Loucy (cell line): Measurements from ENCODE around the gene SHC1.

Experiments used
- EZH2phosphoT487 ChIP-seq: fragments of 200-600 bp; IDR thresholded peaks from 2 replicates; pipeline ENCODE4 v1.6.1; 2018; ENCODE audit warnings: antibody characterized with exemption, mild to moderate bottlenecking, moderate library complexity, borderline replicate concordance
- TF ChIP-seq, protein P1 (sequence below): fragments of 200-600 bp; sonication (generic); conservative IDR thresholded peaks from 2 replicates; pipeline ENCODE4 v1.5.1; 2014; ENCODE audit warnings: mild to moderate bottlenecking, antibody characterized with exemption, low read length

DNA sequence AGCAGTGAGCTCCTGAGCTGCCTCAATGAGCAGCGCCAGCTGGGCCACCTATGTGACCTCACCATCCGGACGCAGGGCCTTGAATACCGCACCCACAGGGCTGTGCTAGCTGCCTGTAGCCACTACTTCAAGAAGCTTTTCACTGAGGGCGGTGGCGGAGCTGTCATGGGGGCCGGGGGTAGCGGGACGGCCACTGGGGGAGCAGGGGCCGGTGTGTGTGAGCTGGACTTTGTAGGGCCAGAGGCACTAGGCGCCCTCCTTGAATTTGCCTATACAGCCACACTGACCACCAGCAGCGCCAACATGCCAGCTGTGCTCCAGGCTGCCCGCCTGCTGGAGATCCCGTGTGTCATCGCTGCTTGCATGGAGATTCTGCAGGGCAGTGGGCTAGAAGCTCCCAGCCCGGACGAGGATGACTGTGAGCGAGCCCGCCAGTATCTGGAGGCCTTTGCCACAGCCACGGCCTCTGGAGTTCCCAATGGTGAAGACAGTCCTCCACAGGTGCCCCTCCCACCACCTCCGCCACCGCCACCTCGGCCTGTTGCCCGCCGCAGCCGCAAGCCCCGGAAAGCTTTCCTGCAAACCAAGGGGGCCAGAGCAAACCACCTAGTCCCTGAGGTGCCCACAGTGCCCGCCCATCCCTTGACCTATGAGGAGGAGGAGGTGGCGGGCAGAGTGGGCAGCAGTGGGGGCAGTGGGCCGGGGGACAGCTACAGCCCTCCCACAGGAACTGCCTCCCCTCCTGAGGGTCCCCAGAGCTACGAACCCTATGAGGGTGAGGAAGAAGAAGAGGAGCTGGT, 44.4 kb upstream of the SHC1 start:
- TF ChIP-seq, protein P1, sequence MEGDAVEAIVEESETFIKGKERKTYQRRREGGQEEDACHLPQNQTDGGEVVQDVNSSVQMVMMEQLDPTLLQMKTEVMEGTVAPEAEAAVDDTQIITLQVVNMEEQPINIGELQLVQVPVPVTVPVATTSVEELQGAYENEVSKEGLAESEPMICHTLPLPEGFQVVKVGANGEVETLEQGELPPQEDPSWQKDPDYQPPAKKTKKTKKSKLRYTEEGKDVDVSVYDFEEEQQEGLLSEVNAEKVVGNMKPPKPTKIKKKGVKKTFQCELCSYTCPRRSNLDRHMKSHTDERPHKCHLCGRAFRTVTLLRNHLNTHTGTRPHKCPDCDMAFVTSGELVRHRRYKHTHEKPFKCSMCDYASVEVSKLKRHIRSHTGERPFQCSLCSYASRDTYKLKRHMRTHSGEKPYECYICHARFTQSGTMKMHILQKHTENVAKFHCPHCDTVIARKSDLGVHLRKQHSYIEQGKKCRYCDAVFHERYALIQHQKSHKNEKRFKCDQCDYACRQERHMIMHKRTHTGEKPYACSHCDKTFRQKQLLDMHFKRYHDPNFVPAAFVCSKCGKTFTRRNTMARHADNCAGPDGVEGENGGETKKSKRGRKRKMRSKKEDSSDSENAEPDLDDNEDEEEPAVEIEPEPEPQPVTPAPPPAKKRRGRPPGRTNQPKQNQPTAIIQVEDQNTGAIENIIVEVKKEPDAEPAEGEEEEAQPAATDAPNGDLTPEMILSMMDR = no peak
- TF ChIP-seq EZH2phosphoT487 = no peak
